Measurements from ENCODE around the gene BMP8A.
"Not testable (repeated sequence)": the region's sequence is repeated elsewhere in the genome, so short reads cannot be mapped to it uniquely, and the experiment has no call there.

The BMP8A gene

GRCh38 chr1:39507230-39507928 lies 15.9 kb downstream of the BMP8A start:
- ATAC-seq = no peak

GRCh38 chr1:39508266-39508665 lies 16.8 kb downstream of the BMP8A start:
- no peak for ATAC-seq

- no peak for ATAC-seq
Measured at GRCh38 chr1:39508857-39509305, 17.4 kb downstream of the BMP8A start.

GRCh38 chr1:39509360-39510009 lies 18.0 kb downstream of the BMP8A start:
- ATAC-seq = peak in 1 of 2 donors; percentile 27

- not testable (repeated sequence) for ATAC-seq
Measured at GRCh38 chr1:39510570-39511186, 19.2 kb downstream of the BMP8A start.

GRCh38 chr1:39511477-39511876 lies 20.0 kb downstream of the BMP8A start:
- ATAC-seq = not testable (repeated sequence)

DNA sequence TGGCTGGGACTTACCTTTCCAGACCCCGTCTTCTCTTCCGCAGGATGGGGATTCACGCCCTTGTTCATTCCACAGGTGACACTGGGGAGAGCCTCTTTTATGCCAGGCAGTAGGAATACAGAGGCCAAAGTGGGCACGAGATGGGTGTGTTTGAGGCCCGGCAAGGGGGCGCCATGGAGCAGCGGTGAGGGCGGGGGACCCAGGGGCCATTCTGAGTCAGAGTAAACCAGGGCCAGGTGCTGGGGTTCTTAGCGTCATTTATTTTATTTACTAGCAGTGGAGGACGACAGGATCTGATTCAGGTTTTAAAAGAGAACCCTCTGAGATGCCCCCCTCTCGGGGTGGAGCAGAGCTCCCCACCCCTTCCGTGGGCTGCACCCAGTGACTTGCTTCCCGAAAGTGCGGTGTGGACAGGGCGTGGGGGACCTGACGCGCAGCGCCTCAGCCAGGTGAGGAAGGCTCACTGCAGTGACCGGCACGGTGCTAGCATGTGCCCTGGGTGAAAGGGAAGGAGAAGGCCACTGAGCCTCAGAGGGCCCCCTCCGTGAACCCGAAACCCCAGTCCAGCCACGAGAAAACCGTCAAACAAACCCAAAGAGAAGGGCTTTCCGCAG lies 20.9 kb downstream of the BMP8A start:
- ATAC-seq = peak; percentile 19 to 20

GRCh38 chr1:39514710-39515124 lies 23.3 kb downstream of the BMP8A start:
- ATAC-seq = peak; percentile 46 to 49

GRCh38 chr1:39515131-39516086 lies 24.0 kb downstream of the BMP8A start:
- peak; percentile 39 to 49 for ATAC-seq

DNA sequence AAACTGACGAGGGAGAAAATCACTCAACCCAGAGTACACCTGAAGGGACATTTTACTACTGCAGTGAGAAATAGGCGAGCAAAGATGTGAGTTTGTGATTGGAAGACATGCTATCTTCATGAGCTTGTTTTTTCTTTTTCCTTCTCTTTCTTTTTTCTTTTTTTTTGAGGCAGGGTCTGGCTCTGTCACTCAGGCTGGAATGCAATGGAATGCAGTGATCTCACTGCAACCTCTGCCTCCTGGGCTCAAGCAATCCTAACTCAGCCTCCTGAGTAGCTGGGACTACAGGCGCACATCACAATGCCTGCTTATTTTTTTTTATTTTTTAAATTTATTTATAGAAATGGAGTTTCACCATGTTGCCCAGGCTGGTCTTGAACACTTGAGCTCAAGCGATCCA lies 25.4 kb downstream of the BMP8A start:
- not testable (repeated sequence) for ATAC-seq

DNA sequence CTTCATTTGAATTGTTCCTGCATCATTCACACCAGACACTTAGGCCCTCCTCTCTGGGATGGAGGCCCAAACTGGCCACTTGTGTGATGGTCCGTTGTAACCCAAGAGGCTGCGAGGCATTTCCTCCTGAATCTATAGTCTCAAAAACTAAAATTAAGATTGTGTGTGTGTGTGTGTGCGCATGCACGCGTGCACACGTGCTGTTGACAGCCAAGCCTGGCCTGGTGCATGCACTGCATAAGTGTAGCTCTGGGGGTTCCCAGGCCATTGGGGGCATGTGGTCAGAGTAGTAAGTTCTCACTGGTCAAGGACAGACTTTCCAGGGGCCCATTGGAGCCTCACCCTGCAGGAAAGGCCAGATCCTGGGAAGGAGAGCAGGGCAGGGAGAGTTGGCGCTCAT lies 26.5 kb downstream of the BMP8A start:
- ATAC-seq = not testable (repeated sequence)

DNA sequence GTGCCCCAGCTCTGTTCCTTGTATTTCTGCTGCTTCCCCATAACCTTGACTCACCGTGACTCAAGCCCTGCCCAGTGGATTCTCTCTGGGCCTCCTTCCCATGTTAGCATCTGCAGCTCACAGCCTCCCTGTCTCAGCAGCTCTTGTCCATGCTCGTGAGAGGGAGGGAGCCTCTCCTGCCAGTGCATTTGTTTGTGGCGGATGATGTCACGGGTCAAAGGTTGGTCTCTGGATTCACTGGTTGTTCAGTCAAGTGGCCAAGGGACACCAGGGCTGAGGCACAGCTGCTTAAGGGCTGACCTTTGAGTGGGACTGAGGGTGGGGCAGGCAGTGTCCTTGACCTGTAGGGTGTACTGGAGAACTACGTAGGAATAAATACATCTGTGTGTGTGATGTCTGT lies 27.9 kb downstream of the BMP8A start:
- not testable (repeated sequence) for ATAC-seq

- ATAC-seq = not testable (repeated sequence)
Measured at GRCh38 chr1:39522221-39522620, 30.8 kb downstream of the BMP8A start.

- ATAC-seq = no peak
Measured at GRCh38 chr1:39522661-39523567, 31.5 kb downstream of the BMP8A start.

GRCh38 chr1:39524171-39524570 lies 32.7 kb downstream of the BMP8A start:
- no peak for ATAC-seq

GRCh38 chr1:39524591-39525365 lies 33.3 kb downstream of the BMP8A start:
- ATAC-seq = no peak

DNA sequence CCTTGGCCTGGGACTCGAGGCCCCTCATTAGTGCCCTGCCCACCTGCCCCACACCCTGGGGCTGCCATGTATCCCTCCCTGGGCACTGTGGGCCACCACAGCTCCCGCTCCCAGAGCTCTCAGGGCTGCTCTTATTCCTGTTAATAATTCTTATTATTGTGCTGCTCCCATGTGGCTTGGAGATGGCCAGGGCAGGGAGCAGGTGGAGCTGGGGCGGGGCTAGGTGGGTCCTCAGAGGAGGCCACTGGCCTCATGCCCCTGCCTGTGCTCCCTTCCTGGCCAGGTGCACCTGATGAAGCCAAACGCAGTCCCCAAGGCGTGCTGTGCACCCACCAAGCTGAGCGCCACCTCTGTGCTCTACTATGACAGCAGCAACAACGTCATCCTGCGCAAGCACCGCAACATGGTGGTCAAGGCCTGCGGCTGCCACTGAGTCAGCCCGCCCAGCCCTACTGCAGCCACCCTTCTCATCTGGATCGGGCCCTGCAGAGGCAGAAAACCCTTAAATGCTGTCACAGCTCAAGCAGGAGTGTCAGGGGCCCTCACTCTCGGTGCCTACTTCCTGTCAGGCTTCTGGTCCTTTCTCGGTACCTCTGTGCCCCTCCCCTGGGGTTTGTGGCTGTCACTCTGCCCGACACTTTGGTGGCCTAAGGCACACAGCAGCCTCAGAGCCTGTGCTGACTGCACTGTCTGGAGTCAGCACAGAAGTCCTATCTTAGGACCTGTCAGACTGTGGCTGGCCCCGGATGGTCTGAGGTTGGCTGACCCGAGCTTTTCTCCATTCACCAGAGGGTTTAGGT lies 34.1 kb downstream of the BMP8A start:
- peak; percentile 72 to 73 for ATAC-seq

GRCh38 chr1:39526466-39527189 lies 35.2 kb downstream of the BMP8A start:
- ATAC-seq = no peak

- ATAC-seq = not testable (repeated sequence)
Measured at GRCh38 chr1:39527190-39527579, 35.7 kb downstream of the BMP8A start.

All from activated CD4-positive, CD25-positive, alpha-beta regulatory T cell treated with anti-CD3 and anti-CD28 coated beads, Interleukin-2, amount 50 U/mL, for 24 hours (primary cell).